ENCODE data around the gene RYR1. TPM values are rescaled to one million over a fixed set of nuclear protein-coding genes. Genes with fewer than 3 reads are reported as not detected.

The RYR1 gene
- total RNA-seq, 1 experiment from 2014 or later: 34.2 TPM

DNA sequence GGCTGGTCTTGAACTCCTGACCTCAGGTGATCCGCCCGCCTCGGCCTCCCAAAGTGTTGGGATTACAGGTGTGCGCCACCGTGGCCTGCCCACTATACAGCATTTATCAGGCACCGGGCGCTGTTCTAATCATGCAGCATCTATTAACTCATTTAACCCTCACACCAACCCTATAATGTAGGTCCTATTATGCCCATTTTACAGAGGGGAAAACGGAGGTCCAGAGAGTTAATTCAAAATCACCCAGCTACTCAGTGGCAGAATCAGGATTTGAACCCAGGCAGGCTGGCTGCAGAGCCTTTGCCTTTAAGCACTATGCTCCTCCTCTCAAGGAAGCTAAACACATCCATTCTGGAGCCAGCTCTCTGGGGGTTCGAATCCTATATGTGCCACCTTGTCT, 130.0 kb downstream of the RYR1 start:
- DNase-seq (ENCODE audit: low read depth, low spot score) (no peak), ATAC-seq (no peak)
- intact Hi-C loops (cut with micrococcal nuclease; ENCODE audit: unreplicated experiment): no loop called here
- no peak for TF ChIP-seq POLR2AphosphoS5 (IDR thresholded peaks at IDR 0.05; ENCODE audit: low read depth, low read length)
- TF ChIP-seq TCF7L2 (IDR thresholded peaks at IDR 0.05; ENCODE audit: low read depth, low read length): no peak
- TF ChIP-seq SIN3A (IDR thresholded peaks at IDR 0.05; ENCODE audit: borderline replicate concordance, insufficient read depth, low read depth, low read length): no peak
- no peak for TF ChIP-seq REST (IDR thresholded peaks at IDR 0.05; ENCODE audit: insufficient read depth in 1 of 2, low read depth in 2 of 2, low read length in 1 of 2)
- no peak for TF ChIP-seq CTCF (IDR thresholded peaks at IDR 0.05)
- BruUV-seq (replicated peaks): no TSS peak
- peaks cover 7% of the 10 kb centered on the region; the same call in 1 of the 2 replicates for H3K4me1 ChIP-seq (ENCODE audit: control insufficient read depth, insufficient read depth, low read length)
- no peak overlapping the region for H3K4me3 ChIP-seq (ENCODE audit: low read depth in 2 of 2, low read length in 2 of 2)
- no peaks in the 10 kb centered on the region for H3K27me3 ChIP-seq (ENCODE audit: control insufficient read depth, insufficient read depth, low read length)
- no peaks in the 10 kb centered on the region for H3K36me3 ChIP-seq (ENCODE audit: control insufficient read depth, insufficient read depth, low read length)
- ChIA-PET POLR2A (interaction anchor here (0.7 kb wide), 1 partner anchor 94 kb away, joined by 3 read pairs; no protein-coding TSS in a partner anchor), CTCF (interaction anchor here (0.5 to 0.8 kb wide), 2 partner anchors 14 to 71 kb away, joined by 5 to 11 read pairs; no protein-coding TSS in a partner anchor)
- in situ Hi-C loops (cut with HindIII; ENCODE audit: low pct_unique_long_range_greater_than_20kb, low sequenced_read_pairs): no loop called here
- no peak overlapping the region for H3K27ac ChIP-seq (ENCODE audit: low read length)
- H3K9me3 ChIP-seq (ENCODE audit: control insufficient read depth, insufficient read depth, low read depth, low read length): no peaks in the 10 kb centered on the region

- peak; percentile 52 for TF ChIP-seq POLR2AphosphoS5 (IDR thresholded peaks at IDR 0.05; ENCODE audit: low read depth, low read length)
- TF ChIP-seq CTCF (IDR thresholded peaks at IDR 0.05): no peak
- no peak for TF ChIP-seq SIN3A (IDR thresholded peaks at IDR 0.05; ENCODE audit: borderline replicate concordance, insufficient read depth, low read depth, low read length)
- TF ChIP-seq TCF7L2 (IDR thresholded peaks at IDR 0.05; ENCODE audit: low read depth, low read length): no peak
- peak in 1 of 2 experiments; percentile 72; a peak in 2 of 4 replicates for TF ChIP-seq REST (IDR thresholded peaks at IDR 0.05; ENCODE audit: insufficient read depth in 1 of 2, low read depth in 2 of 2, low read length in 1 of 2)
Observed at GRCh38 chr19:38564981-38565690, 131.6 kb downstream of the RYR1 start.

More at GRCh38 chr19:38564981-38565690, 131.6 kb downstream of the RYR1 start:
- Histone ChIP-seq H3K27me3 (ENCODE audit: control insufficient read depth, insufficient read depth, low read length) (no peaks in the 10 kb centered on the region), H3K27ac (ENCODE audit: low read length) (peak overlapping the region; percentile 32), H3K4me1 (ENCODE audit: control insufficient read depth, insufficient read depth, low read length) (peaks cover 7% of the 10 kb centered on the region; the same call in 1 of the 2 replicates), H3K4me3 (ENCODE audit: low read depth in 2 of 2, low read length in 2 of 2) (peak overlapping the region; percentile 30 to 43), H3K9me3 (ENCODE audit: control insufficient read depth, insufficient read depth, low read depth, low read length) (no peaks in the 10 kb centered on the region), H3K36me3 (ENCODE audit: control insufficient read depth, insufficient read depth, low read length) (no peaks in the 10 kb centered on the region)
- no TSS peak for BruUV-seq (replicated peaks)
- in situ Hi-C loops (cut with HindIII; ENCODE audit: low pct_unique_long_range_greater_than_20kb, low sequenced_read_pairs): no loop called here
- CTCF ChIA-PET: interaction anchor here (0.6 kb wide), 2 partner anchors 20 to 76 kb away, joined by 3 to 4 read pairs; no protein-coding TSS in a partner anchor
- DNase-seq (ENCODE audit: low read depth, low spot score): no peak
- peak; percentile 83 for ATAC-seq
- intact Hi-C loops (cut with micrococcal nuclease; ENCODE audit: unreplicated experiment): no loop called here
- POLR2A ChIA-PET: interaction anchor here (0.5 to 1.0 kb wide), 5 partner anchors 15 to 898 kb away, joined by 3 to 12 read pairs (median 4); partner anchors contain the start of gene EIF3K
